GM18951 (cell line): ENCODE results near the gene RCVRN.

Experiments used
- POLR2A ChIP-seq: IDR thresholded peaks from 4 replicates; pipeline ENCODE4 v1.6.1; 2011; ENCODE audit warnings: mild to moderate bottlenecking; ENCODE audit not compliant: insufficient read length, insufficient read depth; ENCODE audit errors: extremely low read depth
- in situ Hi-C: fragments of 300-500 bp; cut with MboI; formaldehyde crosslinking; loops from one replicate; pipeline ENCODE4 v1.12.0; 2022; ENCODE audit warnings: low sequenced_read_pairs, mixed read lengths, inconsistent platforms; ENCODE audit not compliant: unreplicated experiment

The RCVRN gene

GRCh38 chr17:9900784-9901183 is 4.3 kb downstream of the RCVRN start:
- TF ChIP-seq POLR2A = no peak
- in situ Hi-C loops = no loop called here

GRCh38 chr17:9900044-9900594 is 5.0 kb downstream of the RCVRN start:
- in situ Hi-C loops = no loop called here
- TF ChIP-seq POLR2A = no peak

DNA sequence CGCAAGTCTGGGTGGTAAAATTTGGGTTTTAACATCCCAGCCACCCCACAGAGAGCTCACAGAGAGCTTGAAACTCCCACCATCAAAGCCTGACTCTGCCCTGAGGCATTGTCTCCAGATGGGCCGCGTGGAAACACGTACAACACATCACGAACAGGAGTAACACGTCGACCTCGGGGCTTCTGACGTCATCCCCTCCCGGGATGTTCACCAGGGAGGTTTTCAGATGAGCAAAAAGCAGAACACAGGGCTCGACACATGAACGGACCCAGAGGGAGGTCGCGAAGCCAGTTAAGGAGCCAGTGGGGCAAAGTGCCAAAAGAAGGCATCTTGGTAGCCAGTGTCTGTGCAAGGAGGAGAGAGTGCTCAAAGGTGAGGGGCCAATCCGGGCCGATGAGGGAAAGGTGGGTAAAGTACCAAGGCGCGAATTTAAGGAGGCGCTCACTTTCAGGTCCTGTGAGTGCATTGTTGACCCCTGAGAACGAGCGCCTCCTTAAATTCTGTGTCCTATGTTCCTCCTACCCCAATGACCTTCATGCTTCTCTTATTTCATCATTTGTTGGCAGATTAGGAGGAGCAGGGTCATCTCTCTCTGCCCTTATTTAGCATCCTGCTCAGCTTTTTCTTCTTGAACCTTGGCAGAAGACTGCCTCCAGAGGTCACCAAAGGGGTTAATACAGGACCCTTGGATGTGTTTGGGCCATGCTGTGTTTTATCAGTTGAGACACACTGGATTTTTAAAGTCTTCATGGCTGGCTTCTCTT is 5.6 kb downstream of the RCVRN start:
- TF ChIP-seq POLR2A = no peak

DNA sequence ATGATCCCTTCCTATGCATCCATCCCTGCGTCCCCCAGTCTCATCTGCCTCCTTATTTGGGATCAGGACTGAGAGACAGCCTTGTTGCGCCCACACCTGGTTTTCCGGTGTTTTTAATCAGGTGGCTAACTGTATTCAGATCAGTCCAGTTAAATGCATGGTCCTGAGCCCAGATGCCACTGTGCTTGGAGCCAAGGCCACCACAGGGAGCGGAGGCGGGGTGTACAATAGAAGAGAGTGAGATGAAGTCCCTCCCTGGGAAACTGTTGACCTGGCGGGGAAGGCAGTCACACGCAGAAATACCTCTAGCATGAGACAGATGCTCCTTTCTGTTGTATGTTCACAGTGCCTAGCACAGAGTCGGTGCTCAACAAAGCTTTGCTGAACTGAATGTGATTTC is 6.3 kb downstream of the RCVRN start:
- in situ Hi-C loops = no loop called here

More for the DNA sequence above, 5.6 kb downstream of the RCVRN start:
- in situ Hi-C loops = no loop called here

GRCh38 chr17:9897372-9897968 is 7.6 kb downstream of the RCVRN start:
- no peak for TF ChIP-seq POLR2A
- in situ Hi-C loops = no loop called here

More for the DNA sequence above, 6.3 kb downstream of the RCVRN start:
- TF ChIP-seq POLR2A = no peak

- in situ Hi-C loops = no loop called here
- no peak for TF ChIP-seq POLR2A
Observed at GRCh38 chr17:9895923-9896322, 9.1 kb downstream of the RCVRN start.

DNA sequence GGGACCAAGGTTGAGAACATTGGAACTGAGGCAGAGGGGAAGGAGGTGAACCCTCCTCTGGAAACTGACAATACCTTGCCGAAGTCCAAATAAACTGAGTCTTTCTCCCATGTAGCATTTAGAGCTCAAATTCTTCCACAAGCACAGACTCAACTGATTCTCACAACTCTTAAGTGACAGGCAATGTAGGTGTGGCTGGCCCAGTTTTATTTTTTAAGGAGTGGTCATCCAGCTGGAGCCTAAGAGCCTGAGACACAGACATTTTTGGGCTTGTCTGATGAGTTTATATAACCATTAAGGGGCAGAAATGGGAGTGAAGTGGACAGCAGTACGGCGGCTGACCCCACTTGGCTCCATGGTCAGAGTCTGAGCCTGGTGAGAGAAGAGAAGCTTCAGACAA is 10.8 kb downstream of the RCVRN start:
- in situ Hi-C loops = no loop called here
- no peak for TF ChIP-seq POLR2A

GRCh38 chr17:9893411-9894012 is 11.6 kb downstream of the RCVRN start:
- TF ChIP-seq POLR2A = no peak
- in situ Hi-C loops = no loop called here

DNA sequence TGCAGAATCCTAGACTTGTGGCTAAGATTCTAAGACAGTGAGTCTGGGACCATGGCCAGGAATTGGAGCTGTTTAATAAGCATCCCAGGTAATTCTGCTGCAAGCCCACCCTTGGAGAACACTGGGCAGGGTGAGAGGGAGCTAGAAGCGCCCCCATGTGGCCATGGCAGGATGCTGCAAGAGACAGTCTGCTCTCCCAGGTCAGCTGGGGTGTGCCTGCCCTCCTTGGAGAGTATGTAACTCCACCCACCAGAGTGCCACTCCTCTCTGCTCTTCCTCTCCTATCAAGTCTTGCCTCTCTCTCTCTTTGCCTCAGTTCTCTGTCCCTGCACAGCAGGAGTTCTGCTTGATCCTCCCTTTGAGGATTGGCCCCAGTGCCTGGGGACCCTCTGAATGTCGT is 14.9 kb downstream of the RCVRN start:
- no peak for TF ChIP-seq POLR2A
- in situ Hi-C loops = no loop called here

GRCh38 chr17:9887508-9887907 is 17.6 kb downstream of the RCVRN start:
- no peak for TF ChIP-seq POLR2A
- in situ Hi-C loops = no loop called here

DNA sequence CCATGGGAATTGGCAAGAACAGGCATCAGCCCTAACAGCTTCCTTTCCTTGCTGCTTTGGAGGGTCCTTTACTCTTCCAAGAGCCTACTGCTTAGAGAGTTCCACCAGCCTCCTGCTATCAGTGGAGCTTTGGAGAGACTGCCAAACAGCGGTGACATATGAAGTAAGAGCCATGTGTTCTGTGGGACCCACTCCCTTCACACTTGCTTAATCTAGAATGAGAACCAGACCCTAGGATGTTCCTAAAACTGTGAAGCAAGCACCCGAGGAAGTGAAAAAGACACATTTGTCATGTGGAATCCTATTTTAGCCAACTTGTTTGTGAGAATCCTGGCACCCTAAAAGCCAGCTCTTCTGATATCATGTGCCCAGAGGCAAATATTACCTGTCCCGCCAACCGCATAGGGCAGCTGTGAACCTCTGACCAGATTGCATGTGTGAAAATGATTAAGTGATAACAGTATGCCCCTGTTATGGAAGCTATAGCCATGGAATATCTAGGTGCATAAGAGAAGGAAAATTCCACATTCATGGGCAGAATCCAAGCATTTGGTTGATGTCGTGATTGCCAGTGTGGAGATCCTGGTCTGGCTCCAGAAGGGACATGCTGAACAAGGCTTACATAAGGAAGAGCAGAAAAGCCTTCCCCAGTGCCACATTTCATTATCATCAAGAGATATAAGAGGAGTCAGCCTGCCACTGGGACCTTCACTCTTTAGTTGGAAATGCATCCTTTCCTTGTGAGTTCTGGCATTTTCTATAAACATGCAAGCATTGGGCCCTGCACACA is 18.7 kb downstream of the RCVRN start:
- in situ Hi-C loops = no loop called here
- no peak for TF ChIP-seq POLR2A

GRCh38 chr17:9883451-9883850 is 21.6 kb downstream of the RCVRN start:
- in situ Hi-C loops = no loop called here
- no peak for TF ChIP-seq POLR2A

GRCh38 chr17:9880582-9880999 is 24.5 kb downstream of the RCVRN start:
- TF ChIP-seq POLR2A = no peak
- in situ Hi-C loops = no loop called here
